UCSD-AML1 (cell line): ENCODE measurements around the gene CHRD.
A peak's percentile ranks its signal among the peaks of the same experiment; 100 is the strongest.
"Not testable (repeated sequence)": the region's sequence is repeated elsewhere in the genome, so short reads cannot be mapped to it uniquely, and the experiment has no call there.

Experiments used
- DNase-seq: peaks from one replicate; lab custom pipeline; 2025; ENCODE audit not compliant: unreplicated experiment; lab: John Stamatoyannopoulos, UW

CHRD gene

DNA sequence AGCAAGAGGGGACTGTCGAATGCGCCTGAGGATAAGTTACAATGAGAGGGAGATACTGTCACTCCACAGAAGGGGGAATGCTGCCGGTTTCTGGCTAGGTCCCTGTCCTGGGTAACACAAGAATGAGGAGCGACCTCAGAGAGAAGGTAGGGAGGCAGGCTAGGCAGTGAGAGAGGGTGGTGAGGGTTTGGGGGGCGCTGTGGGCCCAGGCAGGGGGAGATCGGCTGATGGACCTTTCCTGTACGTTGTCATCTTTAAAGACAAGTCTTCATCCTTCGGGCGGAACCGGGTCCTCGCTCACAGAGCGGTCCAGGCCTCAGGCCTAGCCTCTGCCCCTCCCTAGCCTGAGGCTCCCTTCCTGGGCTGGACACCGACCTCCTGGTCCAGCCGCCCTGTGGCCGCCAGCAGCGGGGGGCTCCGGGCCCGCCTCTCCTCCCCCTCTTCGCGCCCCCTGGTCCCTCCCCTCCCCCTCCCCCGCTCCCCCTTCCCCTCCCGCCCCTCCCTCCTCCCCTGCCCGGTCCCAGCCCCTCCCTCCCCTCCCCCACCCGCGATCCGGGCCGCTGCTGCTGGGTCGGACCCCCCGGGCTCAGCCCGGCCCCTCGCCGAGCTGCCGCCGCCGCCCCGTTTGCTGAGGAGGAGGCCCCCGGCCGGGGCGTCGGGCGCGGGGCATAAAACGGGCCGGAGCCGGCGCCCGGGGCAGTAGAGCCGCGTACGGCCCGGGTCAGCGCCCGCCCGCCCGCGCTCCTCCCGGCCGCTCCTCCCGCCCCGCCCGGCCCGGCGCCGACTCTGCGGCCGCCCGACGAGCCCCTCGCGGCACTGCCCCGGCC lies at the start of gene CHRD:
TSS of gene CHRD (plus strand) at position 697 of the 827 bp plus-strand sequence. CDS start 265 bp downstream, outside the sequence.
- DNase-seq = no peak

DNA sequence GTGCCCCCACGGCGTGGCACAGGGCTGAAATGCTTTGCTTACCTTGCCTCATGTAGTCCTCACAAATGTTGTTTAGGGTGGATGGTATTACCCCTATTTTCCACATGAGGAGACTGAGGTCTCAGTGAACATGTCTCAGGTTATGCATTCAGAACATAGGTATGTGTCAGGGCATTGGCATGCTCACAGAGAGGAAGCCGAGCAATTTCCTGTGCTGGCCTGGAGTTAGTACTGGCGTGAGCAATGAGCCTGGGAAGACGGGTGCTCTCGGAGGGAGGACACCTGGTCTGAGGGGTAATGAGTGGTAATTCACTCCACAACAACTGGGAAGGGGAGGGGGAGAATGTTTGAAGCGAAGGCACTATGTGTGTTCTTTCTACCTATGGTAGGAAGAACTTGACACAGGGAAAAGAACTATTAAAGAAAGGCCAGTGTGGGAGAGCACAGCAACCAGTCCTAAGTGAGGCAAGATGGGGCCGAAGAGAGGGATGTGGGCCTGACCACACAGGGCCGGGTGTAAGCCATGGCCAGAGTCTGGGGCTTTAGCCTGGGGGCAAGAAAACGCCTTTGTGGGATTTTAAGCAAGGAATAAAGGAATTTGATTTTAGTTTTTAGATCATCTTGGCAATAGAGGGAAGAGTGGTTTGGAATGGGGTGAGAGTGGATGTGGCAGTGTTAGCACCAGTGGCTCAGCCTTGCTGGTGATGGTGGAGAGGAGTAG lies 47.3 kb upstream of the CHRD start:
- no peak for DNase-seq

DNA sequence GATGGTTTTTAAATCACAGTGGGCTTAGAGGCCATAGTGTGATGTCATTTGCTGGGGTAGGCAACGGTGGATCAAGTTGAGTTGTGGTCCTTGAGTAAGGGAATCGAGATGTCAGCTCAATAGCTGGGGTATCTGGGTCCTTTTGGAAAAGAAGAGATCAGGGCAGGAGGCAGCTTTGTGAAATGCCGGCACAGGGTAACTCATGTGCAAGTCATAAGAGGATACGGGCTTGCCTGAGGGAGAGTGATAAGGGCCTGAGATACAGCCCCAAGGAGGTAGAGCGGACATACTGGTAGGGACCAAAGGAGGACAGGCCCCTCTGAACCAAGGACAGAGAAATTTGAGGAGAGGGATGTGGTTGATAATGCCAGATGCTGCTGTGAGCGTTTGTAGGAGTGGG lies 46.7 kb upstream of the CHRD start:
- no peak for DNase-seq

DNA sequence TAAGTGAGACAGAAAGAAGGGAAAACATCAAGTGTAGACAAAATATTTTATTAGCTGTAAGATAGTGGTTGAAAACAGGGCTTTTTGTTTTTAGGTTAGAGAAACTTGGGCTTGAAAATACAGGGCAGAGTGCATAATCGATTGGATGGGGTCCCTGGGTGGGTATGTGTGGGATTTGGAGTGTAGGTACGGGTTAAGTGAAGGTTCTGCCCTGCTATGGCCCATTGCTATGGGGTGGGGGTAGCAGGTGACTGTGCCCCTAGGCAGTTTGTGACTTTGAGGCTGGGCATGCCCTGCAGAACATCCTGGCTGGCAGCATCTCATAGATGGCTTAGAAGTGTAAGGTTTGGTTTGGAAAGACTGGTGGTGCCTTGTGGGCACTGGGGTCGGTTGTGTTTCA lies 46.2 kb upstream of the CHRD start:
- DNase-seq = no peak

DNA sequence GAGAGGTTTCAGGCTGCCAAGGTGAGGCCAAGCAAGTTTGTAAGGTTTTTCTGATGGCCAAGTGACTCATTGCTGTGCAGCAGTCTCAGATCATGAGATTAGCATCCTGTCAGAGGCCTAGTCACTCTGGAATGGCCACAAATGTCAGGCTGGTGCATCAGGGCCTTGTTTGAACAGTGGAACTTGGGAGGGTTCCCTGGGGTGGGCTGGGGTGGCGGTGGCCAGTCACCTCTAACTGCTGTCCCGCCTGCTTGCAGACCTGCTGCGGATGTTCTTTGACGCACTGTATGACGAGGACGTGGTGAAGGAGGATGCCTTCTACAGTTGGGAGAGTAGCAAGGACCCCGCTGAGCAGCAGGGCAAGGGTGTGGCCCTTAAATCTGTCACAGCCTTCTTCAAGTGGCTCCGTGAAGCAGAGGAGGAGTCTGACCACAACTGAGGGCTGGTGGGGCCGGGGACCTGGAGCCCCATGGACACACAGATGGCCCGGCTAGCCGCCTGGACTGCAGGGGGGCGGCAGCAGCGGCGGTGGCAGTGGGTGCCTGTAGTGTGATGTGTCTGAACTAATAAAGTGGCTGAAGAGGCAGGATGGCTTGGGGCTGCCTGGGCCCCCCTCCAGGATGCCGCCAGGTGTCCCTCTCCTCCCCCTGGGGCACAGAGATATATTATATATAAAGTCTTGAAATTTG lies 45.2 kb upstream of the CHRD start:
- no peak for DNase-seq

DNA sequence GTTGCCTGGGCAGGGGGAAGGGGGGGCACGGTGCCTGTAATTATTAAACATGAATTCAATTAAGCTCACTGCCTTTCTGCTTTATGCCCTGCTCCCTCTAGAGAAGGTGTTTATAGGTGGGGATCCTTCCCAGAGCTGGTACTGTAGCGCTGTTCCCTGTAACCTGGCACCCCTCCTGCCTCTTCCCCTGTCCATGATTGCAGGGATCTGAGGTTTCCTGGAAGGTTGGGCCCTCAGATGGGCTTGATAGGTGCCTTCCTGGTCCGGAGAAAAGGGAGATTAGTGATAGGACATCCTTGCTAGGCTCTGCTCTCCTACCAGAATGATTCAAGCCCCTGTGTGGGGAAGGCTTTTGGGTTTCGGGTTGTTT lies 44.6 kb upstream of the CHRD start:
- no peak for DNase-seq

DNA sequence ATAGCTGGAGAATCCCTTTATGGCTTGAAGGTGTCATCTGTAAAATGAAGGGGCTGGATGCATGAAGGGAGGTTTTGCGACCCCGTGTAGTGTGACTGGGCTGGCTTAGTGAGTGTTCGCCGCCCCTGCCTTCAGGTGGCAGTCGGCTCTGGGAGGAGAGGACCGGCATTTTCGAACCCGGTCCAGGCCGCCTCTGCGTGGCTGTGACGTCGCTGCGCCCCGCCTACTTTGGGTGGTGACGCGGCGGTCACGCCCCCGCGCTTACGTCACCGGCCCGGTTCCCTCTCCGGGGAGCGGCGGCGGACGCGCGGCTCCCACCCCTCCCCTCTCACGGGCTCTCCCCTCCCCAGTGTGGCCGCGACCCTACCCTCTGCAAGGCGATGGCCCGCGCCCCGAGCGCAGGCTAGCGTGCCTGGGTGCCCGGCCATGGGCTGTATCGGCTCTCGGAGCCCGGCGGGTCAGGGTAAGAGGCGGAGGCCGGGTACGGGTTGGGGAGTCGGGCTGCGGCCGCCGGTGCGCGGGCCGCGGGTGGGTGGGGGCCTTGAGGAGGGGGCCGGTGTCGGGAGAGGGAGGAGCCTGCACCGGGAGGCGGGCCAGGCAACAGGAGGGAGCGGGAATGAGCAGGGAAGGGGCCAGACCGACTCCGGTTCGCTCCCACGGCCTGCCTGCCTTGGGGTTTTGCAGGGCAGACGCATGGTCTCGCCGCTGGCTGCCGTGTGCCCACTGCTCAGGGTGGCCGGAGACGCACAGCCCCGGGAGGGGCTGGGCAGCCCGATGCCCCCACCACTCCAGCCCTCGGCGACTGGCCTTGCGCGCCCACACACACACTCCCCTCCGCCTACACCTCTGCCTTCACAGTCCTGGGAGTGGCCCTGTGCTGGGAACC lies 44.0 kb upstream of the CHRD start:
- DNase-seq = no peak

DNA sequence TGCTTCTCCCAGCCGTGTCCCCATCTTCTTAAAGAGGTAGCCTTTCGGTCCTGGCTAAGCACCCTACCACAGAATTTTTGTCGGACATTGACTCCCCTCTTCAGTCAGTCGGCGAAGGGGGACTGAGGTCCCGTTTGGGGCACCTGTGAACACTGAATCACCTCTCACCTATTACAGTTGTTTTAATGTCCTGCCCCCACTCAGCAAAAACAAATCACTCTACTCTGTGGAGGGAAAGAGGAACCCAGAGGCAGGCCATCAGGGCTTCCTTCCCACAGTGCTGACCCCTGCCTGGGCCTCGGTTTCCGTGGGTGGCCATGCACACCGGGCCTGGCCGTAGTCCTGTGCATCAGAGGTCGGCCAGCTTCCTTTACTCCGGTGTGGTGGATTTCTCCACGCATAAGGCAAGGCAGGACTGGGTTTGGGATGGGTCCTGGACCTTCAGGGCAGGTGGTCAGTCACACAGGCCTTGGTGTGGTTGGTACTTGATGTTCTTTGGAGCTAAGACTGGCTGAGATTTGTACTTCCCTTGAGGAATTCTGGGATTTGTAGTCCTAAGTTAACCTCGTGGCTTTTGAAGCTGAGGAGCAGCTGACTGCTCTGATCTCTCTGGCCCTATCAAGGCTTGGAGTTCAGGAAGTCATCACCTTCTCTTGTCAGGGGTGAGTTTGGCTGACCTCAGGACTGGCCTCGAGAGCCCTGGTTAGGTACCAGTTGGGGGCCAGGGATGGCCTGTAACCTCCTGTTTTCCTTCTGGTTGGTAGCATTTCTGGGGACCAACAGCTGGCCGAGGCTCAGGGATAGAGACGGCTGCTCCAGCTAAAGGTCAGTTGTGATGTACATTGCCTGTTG lies 43.1 kb upstream of the CHRD start:
- DNase-seq = no peak

DNA sequence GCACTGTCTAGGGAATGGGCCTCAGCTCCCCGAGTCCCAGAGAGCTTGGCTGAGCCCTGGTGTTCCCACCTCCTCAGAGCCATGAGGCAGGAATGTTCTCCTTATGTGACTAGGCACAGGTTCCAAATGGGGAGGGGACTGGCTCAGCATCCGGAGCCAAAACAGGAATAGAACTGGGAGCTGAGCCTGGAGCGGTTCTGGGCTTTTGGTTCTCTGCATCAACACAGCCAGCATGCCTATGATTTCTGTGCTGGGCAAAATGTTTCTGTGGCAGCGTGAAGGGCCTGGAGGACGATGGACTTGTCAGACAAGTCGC lies 42.5 kb upstream of the CHRD start, which contains the start of gene FAM131A:
TSS of gene FAM131A (plus strand) at position 202 of the 316 bp plus-strand sequence. CDS start at position 233, 31 bp downstream.
- DNase-seq = no peak

DNA sequence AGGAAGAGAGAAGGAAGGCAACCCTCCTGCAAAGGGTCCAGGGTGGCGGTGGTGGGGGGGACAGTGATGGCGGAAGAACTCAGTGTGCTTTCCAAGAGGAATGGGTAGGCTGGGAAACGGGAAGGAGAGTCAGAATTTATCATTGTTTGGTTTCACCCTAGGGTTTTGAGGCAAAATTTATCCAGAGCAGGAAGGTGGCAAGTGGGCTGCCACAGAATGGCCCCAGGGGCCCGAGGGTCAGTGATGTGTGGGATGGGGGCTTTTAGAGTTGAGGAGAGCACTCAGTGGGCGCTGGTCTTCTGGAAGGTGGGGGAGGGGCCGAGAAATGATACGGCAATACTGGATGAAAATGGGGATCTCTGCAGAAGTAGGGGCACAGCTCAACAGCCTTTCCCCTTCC lies 41.9 kb upstream of the CHRD start:
- no peak for DNase-seq

DNA sequence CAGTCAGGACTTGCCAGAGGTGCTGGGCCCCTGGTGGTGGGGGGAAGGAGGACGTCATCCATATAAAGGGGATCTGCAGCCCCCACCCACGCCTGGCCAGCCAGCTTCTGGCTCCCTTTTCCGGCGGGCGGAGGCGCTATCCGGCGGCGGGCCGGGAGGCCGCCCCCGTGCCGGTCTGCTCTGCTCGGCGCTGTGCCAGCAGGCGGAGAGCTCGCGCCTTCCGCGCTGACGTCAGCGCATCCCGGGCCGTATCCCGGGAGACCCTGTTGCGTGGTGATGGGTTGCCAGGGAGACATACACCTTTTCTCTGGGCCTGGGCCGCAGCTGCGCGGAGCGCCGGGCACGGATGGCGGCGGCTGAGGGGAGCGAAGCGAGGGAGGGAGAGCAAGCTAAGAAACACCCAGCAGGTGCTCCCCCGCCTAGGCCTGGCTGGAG lies 41.3 kb upstream of the CHRD start:
- no peak for DNase-seq

DNA sequence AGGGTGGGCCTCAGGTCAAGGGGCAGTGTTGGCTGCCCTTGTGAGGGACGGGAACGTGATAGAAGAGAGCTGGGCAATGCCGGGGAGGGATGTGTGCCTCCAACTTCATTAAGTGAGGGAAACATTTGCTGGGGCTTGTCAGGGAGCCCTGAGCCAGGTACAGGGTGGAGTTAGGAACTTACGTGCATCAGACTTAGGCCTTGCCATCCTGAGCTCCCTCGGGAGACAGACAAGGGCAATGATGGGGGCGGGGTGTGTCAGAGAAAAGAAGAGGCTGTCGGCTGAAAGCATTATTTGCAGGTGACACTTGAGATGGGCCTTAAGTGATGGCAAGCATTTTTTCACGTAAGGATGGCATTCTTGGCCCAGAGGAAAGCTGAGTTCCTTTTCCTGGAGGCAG lies 40.9 kb upstream of the CHRD start:
- DNase-seq = no peak

DNA sequence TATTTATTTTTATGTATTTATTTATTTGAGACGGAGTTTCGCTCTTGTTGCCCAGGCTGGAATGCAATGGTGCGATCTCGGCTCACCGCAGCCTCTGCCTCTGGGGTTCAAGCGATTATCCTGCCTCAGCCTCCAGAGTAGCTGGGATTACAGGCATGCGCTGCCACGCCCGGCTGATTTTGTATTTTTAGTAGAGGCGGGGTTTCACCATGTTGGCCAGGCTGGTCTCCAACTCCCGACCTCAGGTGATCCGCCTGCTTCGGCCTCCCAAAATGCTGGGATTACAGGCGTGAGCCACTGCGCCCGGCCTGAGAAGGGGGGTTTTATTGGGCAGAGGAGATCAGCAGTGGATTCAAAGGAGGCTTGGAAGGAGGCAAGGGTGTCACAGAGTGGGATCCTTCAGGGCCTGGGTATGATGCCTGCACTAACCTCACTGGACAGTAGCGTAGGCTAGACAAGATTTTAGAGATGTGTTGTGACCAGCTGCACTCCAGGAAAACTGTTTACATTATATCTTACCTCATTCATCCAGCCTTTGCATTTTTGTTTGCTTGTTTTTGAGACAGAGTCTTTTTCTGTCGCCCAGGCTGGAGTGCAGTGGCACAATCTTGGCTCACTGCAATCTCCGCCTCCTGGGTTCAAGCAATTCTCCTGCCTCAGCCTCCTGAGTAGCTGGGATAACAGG lies 40.3 kb upstream of the CHRD start:
- not testable (repeated sequence) for DNase-seq

DNA sequence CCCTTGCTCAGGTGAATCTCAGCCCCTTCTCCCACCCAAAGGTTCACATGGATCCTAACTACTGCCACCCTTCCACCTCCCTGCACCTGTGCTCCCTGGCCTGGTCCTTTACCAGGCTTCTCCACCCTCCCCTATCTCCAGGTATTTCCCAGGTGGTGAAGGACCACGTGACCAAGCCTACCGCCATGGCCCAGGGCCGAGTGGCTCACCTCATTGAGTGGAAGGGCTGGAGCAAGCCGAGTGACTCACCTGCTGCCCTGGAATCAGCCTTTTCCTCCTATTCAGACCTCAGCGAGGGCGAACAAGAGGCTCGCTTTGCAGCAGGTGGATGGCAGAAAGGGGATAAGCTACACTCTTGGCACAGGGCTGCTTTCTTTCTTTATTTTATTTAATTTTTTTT lies 37.9 kb upstream of the CHRD start:
- DNase-seq = no peak

DNA sequence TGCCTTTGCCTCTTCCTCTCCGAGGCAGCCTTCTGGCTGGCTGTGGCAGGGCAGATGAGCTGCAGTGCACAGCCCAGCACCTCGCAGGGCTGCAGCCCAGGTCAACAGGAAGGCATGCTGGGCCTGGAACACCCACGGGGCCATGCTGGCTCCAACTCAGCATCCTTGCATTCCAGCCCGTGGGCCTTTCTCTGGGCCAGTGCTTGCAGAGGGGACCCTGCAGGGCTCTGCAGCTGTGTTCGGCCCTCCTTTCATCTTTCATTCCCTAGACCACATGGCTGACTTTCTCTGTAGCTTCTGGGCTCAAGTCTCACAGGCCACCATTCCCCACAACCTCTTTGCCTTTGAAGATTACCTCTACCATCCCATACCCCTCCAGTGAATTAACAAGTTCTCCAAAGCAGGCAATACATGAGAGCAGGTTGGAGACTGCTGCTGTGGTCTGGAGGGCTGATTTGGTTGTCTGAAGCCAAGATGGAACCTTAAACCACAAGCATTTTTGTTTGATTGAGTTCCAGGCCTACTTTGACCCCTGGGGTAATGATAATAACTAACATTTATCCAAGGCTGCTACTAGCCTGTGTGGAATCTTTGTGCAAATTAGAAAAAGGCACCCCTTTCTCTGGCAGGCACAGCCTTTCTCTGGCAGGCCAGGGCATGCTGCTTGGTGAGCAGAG lies 36.5 kb upstream of the CHRD start:
- no peak for DNase-seq

DNA sequence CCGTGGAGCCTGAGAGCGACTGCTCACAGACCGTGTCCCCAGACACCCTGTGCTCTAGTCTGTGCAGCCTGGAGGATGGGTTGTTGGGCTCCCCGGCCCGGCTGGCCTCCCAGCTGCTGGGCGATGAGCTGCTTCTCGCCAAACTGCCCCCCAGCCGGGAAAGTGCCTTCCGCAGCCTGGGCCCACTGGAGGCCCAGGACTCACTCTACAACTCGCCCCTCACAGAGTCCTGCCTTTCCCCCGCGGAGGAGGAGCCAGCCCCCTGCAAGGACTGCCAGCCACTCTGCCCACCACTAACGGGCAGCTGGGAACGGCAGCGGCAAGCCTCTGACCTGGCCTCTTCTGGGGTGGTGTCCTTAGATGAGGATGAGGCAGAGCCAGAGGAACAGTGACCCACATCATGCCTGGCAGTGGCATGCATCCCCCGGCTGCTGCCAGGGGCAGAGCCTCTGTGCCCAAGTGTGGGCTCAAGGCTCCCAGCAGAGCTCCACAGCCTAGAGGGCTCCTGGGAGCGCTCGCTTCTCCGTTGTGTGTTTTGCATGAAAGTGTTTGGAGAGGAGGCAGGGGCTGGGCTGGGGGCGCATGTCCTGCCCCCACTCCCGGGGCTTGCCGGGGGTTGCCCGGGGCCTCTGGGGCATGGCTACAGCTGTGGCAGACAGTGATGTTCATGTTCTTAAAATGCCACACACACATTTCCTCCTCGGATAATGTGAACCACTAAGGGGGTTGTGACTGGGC lies 35.1 kb upstream of the CHRD start:
- no peak for DNase-seq

DNA sequence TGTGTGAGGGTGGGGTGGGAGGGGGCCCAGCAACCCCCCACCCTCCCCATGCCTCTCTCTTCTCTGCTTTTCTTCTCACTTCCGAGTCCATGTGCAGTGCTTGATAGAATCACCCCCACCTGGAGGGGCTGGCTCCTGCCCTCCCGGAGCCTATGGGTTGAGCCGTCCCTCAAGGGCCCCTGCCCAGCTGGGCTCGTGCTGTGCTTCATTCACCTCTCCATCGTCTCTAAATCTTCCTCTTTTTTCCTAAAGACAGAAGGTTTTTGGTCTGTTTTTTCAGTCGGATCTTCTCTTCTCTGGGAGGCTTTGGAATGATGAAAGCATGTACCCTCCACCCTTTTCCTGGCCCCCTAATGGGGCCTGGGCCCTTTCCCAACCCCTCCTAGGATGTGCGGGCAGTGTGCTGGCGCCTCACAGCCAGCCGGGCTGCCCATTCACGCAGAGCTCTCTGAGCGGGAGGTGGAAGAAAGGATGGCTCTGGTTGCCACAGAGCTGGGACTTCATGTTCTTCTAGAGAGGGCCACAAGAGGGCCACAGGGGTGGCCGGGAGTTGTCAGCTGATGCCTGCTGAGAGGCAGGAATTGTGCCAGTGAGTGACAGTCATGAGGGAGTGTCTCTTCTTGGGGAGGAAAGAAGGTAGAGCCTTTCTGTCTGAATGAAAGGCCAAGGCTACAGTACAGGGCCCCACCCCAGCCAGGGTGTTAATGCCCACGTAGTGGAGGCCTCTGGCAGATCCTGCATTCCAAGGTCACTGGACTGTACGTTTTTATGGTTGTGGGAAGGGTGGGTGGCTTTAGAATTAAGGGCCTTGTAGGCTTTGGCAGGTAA lies 34.3 kb upstream of the CHRD start:
- peak; percentile 50 for DNase-seq
